GM19455 (cell line): ENCODE data around the gene NRG4.
"Not testable (repeated sequence)": the region's sequence is repeated elsewhere in the genome, so short reads cannot be mapped to it uniquely, and the experiment has no call there.

ENCODE experiments used
- ATAC-seq: cut with Tn5 transposase; IDR thresholded peaks from one replicate; pipeline ENCODE4 v1.9.1; 2021; ENCODE audit not compliant: unreplicated experiment

NRG4 gene, protein sequence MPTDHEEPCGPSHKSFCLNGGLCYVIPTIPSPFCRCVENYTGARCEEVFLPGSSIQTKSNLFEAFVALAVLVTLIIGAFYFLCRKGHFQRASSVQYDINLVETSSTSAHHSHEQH

DNA sequence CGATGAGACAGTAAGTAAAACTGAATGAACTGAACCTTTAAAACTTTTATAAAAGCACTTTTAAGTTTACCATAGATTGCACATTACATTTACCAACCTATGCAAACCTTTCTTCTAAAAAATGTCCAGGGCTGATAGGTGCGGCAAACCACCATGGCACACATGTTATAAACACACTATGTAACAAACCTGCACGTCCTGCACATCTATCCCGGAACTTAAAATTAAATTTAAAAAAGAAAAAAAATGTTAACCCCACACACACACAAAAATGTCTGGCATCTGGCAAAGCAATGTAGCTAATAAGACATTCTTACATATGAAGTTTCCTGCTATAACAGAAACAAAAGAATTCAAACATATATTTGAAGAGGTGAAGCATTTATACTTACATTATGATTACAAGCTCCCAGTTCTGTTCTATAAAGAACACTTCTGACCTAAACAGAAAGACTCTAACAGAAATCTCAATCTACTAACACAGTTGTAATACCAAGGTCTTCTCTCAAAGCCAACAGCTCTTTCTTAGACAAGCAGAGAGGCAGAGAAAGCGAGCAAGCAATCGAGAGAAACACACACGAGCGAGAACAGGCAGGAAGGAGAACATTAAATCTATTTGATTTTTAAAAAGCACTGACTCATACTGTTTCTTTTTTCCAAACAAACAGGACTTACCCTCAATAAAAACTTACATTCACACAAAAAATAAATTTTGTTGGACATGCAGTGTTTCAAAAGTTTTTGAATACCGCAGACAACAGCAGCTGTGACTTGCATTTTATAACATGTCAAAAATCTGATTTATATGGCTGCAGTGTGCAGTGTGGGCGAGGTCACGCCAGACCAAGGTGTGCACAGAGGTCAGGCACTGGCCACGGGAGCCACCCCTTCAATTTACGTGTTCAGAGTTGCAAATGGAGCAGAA, at the start of gene NRG4:
TSS of gene NRG4 (minus strand) at position 798 of the 925 bp plus-strand sequence. CDS start 1,194 bp downstream, outside the sequence.
- no peak for ATAC-seq

DNA sequence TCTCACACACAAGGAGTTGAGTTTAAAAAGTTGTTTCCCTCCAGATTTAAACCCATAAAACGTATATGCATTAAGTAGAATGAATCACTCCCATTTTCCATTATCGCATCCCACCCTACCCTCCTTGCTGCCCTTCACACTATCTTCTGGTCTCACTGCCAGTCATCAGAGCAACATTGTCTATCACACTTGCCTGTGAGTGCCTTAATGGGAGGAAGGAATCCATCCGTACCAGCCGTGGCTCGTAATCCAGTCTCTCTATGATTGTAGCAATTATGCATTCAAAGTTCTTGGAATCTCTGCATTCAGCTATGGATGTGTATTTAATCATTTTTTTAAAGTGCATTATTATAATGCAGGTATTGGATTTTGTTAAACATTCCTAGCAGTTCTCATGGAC, 49.5 kb upstream of the NRG4 start:
- no peak for ATAC-seq

DNA sequence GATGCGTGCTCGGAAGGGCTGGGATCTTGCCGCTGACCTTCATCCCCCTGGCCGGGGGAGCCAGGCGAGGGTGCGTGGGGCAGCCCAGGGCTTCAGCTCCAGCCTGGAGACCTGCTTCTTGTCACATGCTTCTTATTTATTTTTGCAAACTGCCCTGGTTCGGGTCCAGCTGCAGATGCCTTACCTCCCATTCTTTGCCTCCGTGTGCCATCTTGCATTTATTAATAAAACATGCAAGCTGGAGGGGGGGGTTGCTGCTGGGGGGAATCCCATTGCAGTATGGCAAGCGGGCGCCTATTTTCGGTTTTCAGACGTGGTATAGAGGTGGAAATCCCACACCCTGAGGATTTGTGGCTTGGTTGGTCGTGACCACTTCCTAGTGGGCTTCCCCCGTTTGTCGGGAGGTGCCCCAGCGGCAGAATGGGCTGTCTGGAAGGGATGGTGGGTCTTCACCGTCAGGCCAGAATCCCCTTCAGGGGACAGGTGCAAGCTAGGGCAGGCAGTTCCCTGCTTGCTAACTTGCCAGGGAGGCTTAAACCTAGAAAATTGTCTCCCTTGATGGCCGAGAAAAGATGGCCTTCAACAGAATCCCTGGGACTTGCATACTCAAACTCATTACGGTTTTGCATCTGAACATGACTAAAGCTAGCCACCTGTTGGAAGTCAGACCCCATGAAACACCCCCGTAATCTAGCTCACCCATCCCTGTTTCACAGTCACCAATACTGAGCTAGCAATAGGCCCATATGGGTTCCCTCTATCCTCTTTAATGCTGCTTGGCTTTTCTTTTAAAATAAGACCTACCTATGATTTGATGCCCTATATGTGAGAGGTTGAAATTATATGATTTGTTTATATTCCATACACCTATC, 48.1 kb upstream of the NRG4 start:
- ATAC-seq: no peak

DNA sequence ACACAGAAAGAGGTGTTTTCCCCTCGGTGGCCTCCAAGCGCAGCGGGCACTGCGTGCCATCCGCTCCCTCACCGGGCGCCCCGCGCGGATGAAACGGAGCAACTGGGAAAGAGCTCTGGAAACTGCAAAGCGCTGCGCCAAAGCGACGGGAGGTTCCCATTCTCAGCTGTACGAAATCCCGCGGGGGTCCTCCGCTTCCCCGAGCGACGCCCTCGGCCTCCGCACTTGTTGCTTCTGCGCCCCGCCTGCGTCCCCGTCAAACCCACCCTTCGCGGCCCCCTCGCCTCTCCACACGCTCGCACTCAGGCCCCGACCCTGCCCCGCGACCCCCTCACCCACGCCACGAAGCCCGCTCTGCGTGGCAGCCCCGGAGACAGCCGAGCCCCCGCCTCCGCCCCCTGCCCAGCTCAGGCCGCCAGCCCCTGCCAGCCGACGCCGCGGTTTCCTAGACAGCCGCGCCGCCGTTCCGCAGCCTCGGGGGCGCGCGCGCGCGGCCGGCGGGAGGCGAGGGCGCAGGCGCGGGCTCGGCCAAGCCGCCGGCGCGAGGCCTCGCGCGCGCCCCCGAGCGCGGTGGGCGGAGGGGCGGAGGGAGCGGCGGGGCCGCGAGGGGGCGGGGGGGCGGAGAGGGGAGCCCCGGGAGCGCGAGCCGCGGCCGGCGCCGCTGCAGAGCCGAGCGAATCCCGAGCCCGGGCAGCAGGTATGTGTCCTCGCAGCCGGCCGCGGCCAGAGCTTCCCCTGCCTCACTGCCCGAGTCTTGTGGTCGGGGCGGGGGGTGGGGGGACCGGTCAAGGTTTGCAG, 47.3 kb upstream of the NRG4 start, which contains the start of gene TMEM266:
TSS of gene TMEM266 (plus strand) at position 666 of the 798 bp plus-strand sequence. CDS start 74,279 bp downstream, outside the sequence.
- no peak for ATAC-seq

DNA sequence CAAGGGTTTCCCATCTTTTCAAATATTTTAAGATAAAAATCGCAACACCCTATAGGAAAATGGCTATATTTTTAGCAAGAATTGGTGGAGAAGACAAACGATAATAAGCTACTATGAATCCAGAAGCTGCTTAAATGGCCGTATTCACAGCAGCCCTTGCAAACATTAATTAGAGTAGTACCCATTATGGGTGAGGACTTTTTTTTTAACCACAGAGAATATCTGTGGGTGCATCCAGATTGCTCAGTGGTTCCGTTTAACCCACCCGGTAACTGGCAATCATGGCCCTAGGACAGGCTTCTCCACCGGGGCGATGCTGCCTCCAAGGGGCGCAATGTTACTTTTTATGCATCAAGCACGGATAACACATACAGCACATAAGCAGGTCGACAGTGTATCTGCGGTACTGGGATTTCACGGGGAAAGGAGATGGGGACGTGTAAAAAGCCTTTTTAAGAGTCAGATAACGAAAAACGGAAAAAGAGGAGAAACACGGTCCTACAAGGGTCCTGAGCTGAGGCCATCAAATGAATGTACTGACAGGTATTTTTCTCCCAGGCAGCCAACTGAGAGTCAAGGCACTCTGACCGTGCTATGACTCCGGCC, 46.6 kb upstream of the NRG4 start:
- ATAC-seq: no peak

DNA sequence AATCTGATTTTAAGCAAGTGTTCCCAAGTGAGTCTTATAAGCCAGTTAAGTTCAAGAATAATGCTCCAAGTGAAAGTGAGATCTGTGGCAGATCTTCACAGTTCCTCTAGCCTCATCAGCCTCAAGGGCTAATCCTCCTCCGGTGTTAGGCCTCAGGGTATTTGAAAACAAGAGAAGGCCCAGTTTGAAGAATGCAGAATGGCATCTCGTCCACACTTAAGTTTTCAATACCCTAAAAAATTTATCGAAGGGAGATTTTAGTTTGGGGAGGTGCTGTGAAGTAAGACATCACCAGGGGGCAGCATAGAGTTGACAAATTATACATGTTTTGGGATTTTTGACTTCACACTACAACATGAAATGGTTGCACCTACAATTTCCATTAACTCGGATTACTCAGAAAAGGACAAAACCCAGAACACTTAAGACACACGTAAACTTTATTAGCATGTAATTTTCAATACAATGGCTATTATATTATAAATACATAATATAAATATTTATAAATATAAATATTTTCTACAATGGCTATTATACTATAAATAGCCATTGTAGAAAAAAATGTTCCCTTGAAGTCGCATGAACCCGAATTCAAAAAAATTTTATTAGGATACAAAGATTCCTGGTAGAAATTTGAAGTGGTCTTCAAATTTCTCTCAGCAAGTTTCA, 45.2 kb upstream of the NRG4 start:
- ATAC-seq: no peak

DNA sequence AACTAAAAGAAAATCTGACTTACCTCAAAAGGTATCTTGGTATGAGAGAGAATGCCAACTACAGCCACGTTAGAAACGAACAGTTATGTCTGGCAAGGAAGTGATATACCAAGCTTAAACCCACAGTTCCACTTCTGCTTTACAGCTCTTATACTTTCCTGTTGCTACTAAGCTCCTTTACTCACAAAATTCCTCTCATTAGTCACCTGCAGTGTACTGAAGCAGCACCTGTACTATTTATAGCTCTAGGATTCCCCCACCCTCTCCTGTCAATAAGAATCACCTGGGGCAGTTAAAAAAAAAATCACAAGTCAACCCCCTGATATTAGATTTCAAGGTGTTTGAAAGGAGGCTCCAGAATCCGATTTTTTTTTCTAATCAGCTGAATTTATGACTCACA, 44.7 kb upstream of the NRG4 start:
- no peak for ATAC-seq

DNA sequence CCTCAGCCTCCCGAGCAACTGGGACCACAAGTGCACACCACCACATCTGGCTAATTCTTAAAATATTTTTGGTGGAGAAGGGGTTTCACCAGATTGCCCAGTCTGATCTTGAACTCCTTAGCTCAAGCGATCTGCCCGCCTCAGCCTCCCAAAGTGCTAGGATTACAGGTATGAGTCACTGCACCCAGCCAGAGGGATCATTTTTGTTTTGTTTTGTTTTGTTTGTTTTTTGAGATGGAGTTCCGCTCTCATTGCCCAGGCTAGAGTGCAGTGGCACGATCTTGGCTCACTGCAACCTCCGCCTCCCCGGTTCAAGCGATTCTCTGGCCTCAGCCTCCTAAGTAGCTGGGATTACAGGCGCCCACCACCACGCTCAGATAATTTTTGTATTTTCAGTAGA, 42.0 kb upstream of the NRG4 start:
- ATAC-seq: not testable (repeated sequence)

DNA sequence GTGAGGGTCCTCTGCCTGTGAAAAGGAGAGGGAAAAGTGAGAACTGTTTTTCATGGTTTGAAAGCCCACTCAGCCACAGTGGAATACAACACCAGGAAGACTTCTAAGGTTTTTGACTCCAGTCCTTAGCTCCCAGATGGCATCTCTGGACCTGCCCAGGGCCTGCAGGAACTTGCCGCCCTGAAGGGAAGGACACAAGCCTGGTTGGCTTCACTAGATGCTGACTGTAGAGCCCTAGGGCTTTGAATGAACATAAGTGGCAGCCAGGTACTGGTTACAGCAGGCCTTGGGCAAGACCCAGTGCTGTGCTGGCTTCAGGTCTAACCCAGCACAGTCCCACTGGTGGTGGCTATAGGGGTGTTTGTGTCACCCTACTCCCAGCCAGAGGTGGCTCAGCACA, 26.3 kb upstream of the NRG4 start:
- ATAC-seq: no peak

DNA sequence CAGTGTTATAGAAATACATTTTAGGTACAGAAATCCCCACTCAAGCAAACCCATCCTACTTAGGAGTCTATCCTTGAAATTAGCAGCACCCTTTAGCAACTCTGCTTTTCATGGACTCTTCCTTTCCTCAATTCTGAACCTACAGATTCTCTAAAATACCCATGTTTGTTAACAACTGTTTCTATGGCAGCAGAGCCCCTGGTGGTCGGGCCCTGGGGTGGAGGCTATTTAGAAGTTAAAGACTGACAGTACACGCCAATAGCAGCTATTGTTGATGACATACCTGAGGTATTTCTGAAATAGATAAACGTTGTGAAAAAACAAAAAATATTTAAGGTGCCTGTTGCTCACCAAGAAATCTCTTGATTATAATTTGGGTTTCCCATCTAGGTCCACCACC, 23.4 kb upstream of the NRG4 start:
- ATAC-seq: no peak

DNA sequence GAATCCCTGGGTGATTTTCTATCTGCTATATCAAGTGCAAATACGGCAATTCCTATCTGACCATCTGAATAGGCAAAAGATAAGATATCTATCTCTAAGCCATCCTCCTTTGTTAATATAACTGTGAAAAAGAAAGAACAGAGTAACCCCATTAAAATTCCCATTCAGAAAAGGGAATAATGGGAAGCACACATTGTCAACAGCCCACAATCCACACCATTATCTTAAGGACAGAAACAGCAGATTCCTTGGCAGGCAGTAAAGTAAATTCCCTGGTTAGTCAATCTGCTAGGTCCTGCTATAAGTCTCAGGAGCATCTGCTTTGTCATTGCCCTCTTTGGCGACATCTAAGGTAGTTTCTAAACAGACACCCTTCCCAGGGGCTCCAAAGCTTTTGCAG, 21.9 kb upstream of the NRG4 start:
- no peak for ATAC-seq

DNA sequence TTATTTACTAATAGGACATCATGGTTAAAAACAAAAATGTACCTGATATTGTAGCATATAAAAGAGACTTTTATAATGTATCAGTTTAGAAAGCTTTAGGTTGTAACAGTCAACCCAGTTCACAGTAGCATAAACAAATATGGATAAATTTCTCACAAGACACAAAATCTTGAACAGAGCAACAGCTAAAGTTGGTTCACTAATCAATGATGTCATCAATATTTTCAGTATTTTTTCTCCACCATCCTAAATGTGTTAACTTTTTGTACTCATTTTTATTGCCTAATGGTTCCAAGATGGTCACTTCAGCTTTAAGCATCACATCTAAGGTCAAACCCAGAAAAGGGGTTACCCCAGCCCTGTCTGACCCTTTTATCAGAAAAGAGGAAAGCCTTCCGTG, 21.2 kb upstream of the NRG4 start:
- no peak for ATAC-seq

DNA sequence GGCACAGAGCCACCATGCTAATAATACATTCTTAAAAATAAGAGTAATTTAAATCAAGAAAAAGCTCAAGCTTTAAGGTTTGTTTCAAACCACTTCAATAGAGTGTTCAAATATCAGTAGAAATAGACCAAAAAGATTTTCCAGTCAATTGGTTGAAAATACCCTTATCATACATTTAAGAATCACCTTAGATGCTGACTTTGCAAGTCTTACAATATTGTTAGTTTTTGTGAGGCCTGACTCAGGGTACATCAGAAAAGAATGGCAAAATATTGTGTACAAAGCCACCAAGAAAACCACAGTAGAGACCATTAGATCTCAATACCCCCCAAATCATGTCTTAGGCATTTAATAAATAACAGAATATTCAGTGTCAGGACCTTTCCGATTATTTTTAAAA, 19.8 kb upstream of the NRG4 start:
- ATAC-seq: no peak

DNA sequence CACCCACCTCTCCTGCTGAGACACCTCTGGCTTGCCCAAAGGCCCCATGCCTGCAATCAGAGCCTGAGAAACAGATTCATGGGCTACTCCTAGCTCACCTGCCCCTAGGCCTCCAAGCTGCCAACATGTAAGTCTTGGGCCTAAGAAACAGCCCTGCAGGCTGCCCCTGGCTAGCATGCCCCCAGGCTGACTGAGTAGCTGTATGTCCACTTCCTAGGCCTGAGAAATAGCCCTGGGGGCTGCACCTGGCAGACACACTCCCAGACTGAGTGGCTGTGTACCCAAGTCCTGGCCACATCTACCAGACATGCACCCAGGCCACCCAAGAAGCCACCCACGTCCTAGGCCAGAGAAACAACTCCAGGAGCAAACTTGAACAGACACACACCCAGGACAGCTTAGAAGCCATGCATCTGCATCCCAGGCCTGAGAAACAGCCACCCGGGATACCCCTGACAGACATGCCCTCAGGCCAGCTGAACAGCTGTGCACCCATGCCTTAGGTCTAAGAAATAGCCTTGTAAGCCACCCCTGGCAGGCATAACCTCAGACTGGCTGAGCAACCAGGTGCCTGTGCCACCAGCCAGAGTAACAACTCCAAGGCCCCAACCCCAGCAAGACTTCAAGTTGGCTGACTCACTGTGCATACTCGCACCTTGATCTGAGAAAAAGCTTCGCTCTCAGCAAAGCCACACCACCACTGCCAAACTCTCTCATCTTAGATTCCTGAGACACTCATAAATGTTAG, 12.0 kb upstream of the NRG4 start:
- ATAC-seq: no peak

DNA sequence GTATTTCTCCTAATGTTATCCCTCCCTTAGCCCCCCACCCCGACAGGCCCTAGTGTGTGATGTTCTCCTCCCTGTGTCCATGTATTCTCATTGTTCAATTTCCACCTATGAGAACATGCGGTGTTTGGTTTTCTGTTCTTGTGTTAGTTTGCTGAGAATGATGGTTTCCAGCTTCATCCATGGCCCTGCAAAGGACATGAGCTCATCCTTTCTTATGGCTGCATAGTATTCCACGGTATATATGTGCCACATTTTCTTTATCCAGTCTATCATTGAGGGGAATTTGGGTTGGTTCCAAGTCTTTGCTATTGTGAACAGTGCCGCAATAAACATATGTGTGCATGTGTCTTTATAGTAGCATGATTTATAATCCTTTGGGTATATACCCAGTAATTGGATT, 1.2 kb upstream of the NRG4 start:
- not testable (repeated sequence) for ATAC-seq

DNA sequence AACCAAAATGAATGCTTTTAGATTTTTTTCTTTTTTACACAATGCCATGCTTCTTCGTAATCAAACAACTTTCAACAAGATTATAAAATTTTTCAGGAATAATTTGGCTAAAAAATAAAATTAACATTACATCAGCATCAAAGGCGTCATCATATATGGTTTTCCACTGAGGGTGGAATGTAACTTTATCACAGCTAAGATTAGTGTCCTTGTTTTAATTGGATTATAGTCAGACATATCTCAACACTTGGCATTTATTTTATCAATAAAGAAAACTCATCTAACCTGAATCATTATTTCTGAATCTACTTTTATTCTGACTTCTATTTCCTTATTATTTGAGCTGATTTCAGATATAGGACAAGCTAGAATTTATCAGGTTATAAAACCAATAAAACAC, 1.6 kb downstream of the NRG4 start:
- no peak for ATAC-seq

DNA sequence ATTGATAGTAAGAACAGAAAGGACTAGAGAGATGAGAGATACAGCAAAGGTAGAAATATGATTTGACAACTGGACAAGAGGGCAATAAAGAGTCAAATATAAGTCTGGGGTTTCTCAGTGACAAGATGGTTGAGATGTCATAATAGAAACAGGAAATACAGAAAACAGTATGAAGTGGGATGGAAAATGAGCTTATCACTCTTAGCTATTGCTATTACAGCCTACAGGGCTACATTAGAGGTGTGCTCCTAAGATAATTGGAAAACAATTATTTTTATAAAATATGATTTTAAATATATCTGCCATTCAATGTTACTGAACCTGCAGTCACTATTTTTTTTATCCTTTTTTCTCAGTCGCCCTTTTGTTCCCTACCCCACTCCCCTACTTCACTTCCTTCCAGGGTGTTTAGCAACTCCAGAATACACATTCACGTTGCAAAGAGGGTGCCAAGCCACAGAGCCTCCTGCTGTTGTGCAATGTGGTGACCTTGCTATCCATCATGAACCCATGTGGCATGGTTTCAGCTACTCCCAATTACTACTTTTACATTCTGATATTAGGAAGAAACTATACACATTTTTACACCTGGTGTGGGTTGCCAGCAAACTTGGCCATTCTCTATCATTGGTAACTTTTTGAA, 6.0 kb downstream of the NRG4 start:
- no peak for ATAC-seq

DNA sequence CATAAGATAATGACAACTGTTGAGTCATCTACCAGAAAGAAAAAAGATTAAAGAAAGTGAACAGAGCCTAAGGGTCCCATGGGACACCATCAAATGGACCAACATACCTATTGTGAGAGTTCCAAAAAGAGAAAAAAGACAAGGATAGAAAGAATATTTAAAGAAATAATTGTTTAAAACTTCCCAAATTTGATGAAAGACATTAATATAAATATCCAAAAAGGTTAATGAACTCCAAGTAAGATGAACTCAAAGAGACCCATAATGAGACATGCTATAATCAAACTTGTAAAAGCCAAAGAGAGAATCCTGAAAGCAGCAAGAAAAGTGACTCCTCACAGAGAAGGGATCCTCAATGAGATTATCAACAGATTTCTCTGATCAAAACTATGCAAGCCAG, 8.9 kb downstream of the NRG4 start:
- ATAC-seq: no peak

DNA sequence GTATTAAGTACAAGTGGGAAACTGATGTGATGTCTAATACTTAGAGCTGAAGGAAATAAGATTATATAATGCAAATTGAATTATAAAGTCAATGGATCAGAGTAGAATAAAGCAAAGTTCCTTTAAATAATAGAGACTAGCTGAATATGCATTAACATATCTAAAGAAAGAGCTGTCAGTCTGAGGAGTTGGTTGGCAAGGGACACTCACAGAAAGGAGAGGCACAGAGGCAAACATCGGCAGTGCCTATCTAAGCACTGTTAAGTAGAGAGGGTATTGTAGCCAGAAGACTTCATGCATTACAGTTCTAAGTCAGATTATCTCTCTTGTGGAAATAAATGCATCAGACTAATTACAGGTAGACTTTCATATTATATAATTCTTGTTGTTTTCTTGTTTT, 16.6 kb downstream of the NRG4 start:
- ATAC-seq: no peak
